GM23338 (cell line): Measurements from ENCODE around the gene SPHKAP. TPM values are rescaled to one million over a fixed set of nuclear protein-coding genes. Genes with fewer than 3 reads are reported as not detected.

Source experiments
- ATAC-seq: fragments of 200-7000 bp; cut with Tn5 transposase; 3 replicates; pipeline ENCODE4 v1.9.1; 2020
- DNase-seq: peaks from one replicate; pipeline ENCODE4 v3.0.0-alpha.2; 2015; ENCODE audit warnings: low spot score
- H2AFZ ChIP-seq: fragments of 200-600 bp; sonication (generic); 2 replicates; pipeline ENCODE4 v1.8.0; 2016; ENCODE audit warnings: antibody characterized with exemption, mild to moderate bottlenecking, moderate library complexity
- H3F3A ChIP-seq: fragments of 200-600 bp; sonication (generic); replicated peaks from 2 replicates; pipeline ENCODE4 v1.8.0; 2017; ENCODE audit warnings: antibody characterized with exemption, mixed run types, low read depth
- H3K27ac ChIP-seq: fragments of 200-600 bp; sonication (generic); 2 replicates; pipeline ENCODE4 v1.6.1; 2016; ENCODE audit warnings: low read depth
- H3K27me3 ChIP-seq: fragments of 200-600 bp; sonication (generic); 2 replicates; pipeline ENCODE4 v1.8.0; 2016; ENCODE audit warnings: mild to moderate bottlenecking, mixed run types, moderate library complexity; ENCODE audit not compliant: insufficient read depth
- H3K36me3 ChIP-seq: fragments of 200-600 bp; sonication (generic); 2 replicates; pipeline ENCODE4 v1.8.0; 2016; ENCODE audit warnings: mild to moderate bottlenecking; ENCODE audit not compliant: insufficient read depth
- H3K4me1 ChIP-seq: fragments of 200-600 bp; sonication (generic); 2 replicates; pipeline ENCODE4 v1.8.0; 2016; ENCODE audit warnings: mild to moderate bottlenecking, moderate library complexity; ENCODE audit not compliant: insufficient read depth
- H3K4me2 ChIP-seq: fragments of 200-600 bp; sonication (generic); 2 replicates; pipeline ENCODE4 v1.7.1; 2017; ENCODE audit warnings: mixed run types
- H3K4me3 ChIP-seq: fragments of 200-600 bp; sonication (generic); 2 replicates; pipeline ENCODE4 v1.6.1; 2016; ENCODE audit warnings: mixed run types
- H3K79me2 ChIP-seq: fragments of 200-600 bp; sonication (generic); replicated peaks from 2 replicates; pipeline ENCODE4 v1.8.0; 2017; ENCODE audit warnings: mild to moderate bottlenecking; ENCODE audit not compliant: insufficient read depth
- H3K9me2 ChIP-seq: fragments of 200-600 bp; sonication (generic); 2 replicates; pipeline ENCODE4 v1.8.0; 2017; ENCODE audit not compliant: insufficient read depth
- H4K20me1 ChIP-seq: fragments of 200-600 bp; sonication (generic); replicated peaks from 2 replicates; pipeline ENCODE4 v1.8.0; 2017; ENCODE audit warnings: mild to moderate bottlenecking; ENCODE audit not compliant: insufficient read depth
- H3K27ac Mint-ChIP-seq: 2 replicates; pipeline ENCODE4 v1.8.0; 2020; ENCODE audit warnings: inconsistent platforms, mild to moderate bottlenecking, moderate library complexity, mixed read lengths
- H3K27me3 Mint-ChIP-seq: 3 replicates; pipeline ENCODE4 v1.8.0; 2022; ENCODE audit warnings: low read depth, mild to moderate bottlenecking, moderate library complexity, mixed read lengths, inconsistent platforms; ENCODE audit not compliant: insufficient read depth, poor library complexity
- H3K36me3 Mint-ChIP-seq: 3 replicates; pipeline ENCODE4 v1.8.0; 2021; ENCODE audit warnings: low read depth, mild to moderate bottlenecking, inconsistent platforms, moderate library complexity, mixed read lengths
- H3K4me1 Mint-ChIP-seq: 3 replicates; pipeline ENCODE4 v1.8.0; 2020; ENCODE audit warnings: mild to moderate bottlenecking, inconsistent platforms, mixed read lengths
- H3K4me3 Mint-ChIP-seq: 3 replicates; pipeline ENCODE4 v1.8.0; 2021; ENCODE audit warnings: moderate library complexity, mild to moderate bottlenecking, inconsistent platforms, mixed read lengths
- H3K9me3 Mint-ChIP-seq: 3 replicates; pipeline ENCODE4 v1.8.0; 2020; ENCODE audit warnings: moderate library complexity, mild to moderate bottlenecking, inconsistent platforms, mixed read lengths
- CREB1 ChIP-seq: fragments of 250-450 bp; sonication (Bioruptor Pico); IDR thresholded peaks from 2 replicates; pipeline ENCODE4 v1.5.0; 2020; ENCODE audit warnings: low read depth, mild to moderate bottlenecking, moderate library complexity
- CTCF ChIP-seq, 2 experiments: fragments of 200-600 bp in 1 of 2; sonication (generic) in 1 of 2; conservative IDR thresholded peaks; 2 replicates each; pipeline versions ENCODE4 v1.5.1 to v1.6.1; 2016 to 2017; ENCODE audit warnings: antibody characterized with exemption in 2 of 2, low read depth in 2 of 2, mild to moderate bottlenecking in 2 of 2, moderate library complexity in 1 of 2
- ETS1 ChIP-seq: IDR thresholded peaks from 2 replicates; pipeline ENCODE4 v1.6.1; 2016; ENCODE audit warnings: antibody characterized with exemption
- EZH2 ChIP-seq: fragments of 200-600 bp; sonication (generic); IDR thresholded peaks from one replicate; pipeline ENCODE4 v1.8.0; 2017; ENCODE audit warnings: antibody characterized with exemption, mild to moderate bottlenecking, low read depth; ENCODE audit not compliant: unreplicated experiment
- EZH2phosphoT487 ChIP-seq: fragments of 200-600 bp; sonication (generic); IDR thresholded peaks from one replicate; pipeline ENCODE4 v1.8.1; 2018; ENCODE audit warnings: antibody characterized with exemption; ENCODE audit not compliant: unreplicated experiment
- JUNB ChIP-seq: IDR thresholded peaks from one replicate; pipeline ENCODE4 v1.6.1; 2016; ENCODE audit warnings: antibody characterized with exemption; ENCODE audit not compliant: unreplicated experiment
- NANOG ChIP-seq: IDR thresholded peaks from 2 replicates; pipeline ENCODE4 v1.6.1; 2016; ENCODE audit warnings: antibody characterized with exemption, borderline replicate concordance
- POLR2AphosphoS5 ChIP-seq: IDR thresholded peaks from 2 replicates; pipeline ENCODE4 v1.6.1; 2016; ENCODE audit warnings: antibody characterized with exemption, low read depth
- REST ChIP-seq: IDR thresholded peaks from one replicate; pipeline ENCODE4 v1.6.1; 2018; ENCODE audit warnings: antibody characterized with exemption; ENCODE audit not compliant: unreplicated experiment
- STAT1 ChIP-seq: IDR thresholded peaks from one replicate; pipeline ENCODE4 v1.6.1; 2016; ENCODE audit warnings: antibody characterized with exemption; ENCODE audit not compliant: unreplicated experiment
- ZNF114 ChIP-seq: fragments of 250-450 bp; sonication (Bioruptor Pico); IDR thresholded peaks from 2 replicates; pipeline ENCODE4 v1.5.0; 2020; ENCODE audit warnings: mild to moderate bottlenecking, moderate library complexity
- ZNF331 ChIP-seq: fragments of 250-450 bp; sonication (Bioruptor Pico); IDR thresholded peaks from 2 replicates; pipeline ENCODE4 v1.5.0; 2020; ENCODE audit warnings: low read depth, mild to moderate bottlenecking, moderate library complexity
- ZNF462 ChIP-seq: fragments of 250-450 bp; sonication (Bioruptor Pico); IDR thresholded peaks from 2 replicates; pipeline ENCODE4 v1.5.0; 2020; ENCODE audit warnings: mild to moderate bottlenecking, moderate library complexity
- polyA plus RNA-seq: library from polyadenylated mRNA; unstranded; fragments of >200 nt; fragmentation: Nextera tagmentation; extraction: Ambion mirVana; gene quantifications from 2 replicates; pipeline ENCODE4 v1.2.1, GENCODE V29; 2016
- total RNA-seq: library from RNA; depleted of rRNA; stranded (reverse); fragments of >200 nt; shearing (Covaris generic); gene quantifications from 2 replicates; pipeline ENCODE4 v1.2.3, GENCODE V29; 2014

The SPHKAP gene
- total and polyA plus RNA-seq, 2 experiments from 2014 or later = 0.10 TPM; not detected in 1

- H3K4me3 Mint-ChIP-seq = no peak overlapping the region
- no peaks in the 10 kb centered on the region for H3K79me2 ChIP-seq
- no peaks in the 10 kb centered on the region for H3K9me2 ChIP-seq
- no peak overlapping the region for H3K4me3 ChIP-seq
- no peaks in the 10 kb centered on the region for H3K36me3 Mint-ChIP-seq
- no peaks in the 10 kb centered on the region for H4K20me1 ChIP-seq
- H3K4me1 Mint-ChIP-seq = no peaks in the 10 kb centered on the region
- ATAC-seq = no peak
- H3K27ac Mint-ChIP-seq = no peak overlapping the region
- DNase-seq = no peak
- no peaks in the 10 kb centered on the region for H3F3A ChIP-seq
- H3K9me3 Mint-ChIP-seq = no peaks in the 10 kb centered on the region; the same call in 2 of the 3 replicates
- H2AFZ ChIP-seq = no peak overlapping the region
- H3K36me3 ChIP-seq = no peaks in the 10 kb centered on the region
- TF ChIP-seq ZNF331 (CRISPR knock-in tag) (no peak), POLR2AphosphoS5 (no peak), STAT1 (no peak), ZNF114 (CRISPR knock-in tag) (no peak), JUNB (no peak), ZNF462 (no peak), CREB1 (CRISPR knock-in tag) (no peak), REST (no peak), CTCF (conservative IDR thresholded peaks at IDR 0.05; ENCODE audit: low read depth in 2 of 2) (no peak), NANOG (no peak), ETS1 (no peak), EZH2phosphoT487 (no peak), EZH2 (no peak)
- H3K27me3 Mint-ChIP-seq = no peaks in the 10 kb centered on the region
- no peak overlapping the region for H3K4me2 ChIP-seq
- H3K27ac ChIP-seq = no peak overlapping the region
- no peaks in the 10 kb centered on the region for H3K27me3 ChIP-seq
- H3K4me1 ChIP-seq = no peaks in the 10 kb centered on the region
These were observed 46.2 kb downstream of the SPHKAP start for GRCh38 chr2:228135300-228135699.
